Body of pancreas (tissue), 4 donors: ENCODE measurements around the gene NACC2. TPM values are rescaled to one million over a fixed set of nuclear protein-coding genes. Genes with fewer than 3 reads are reported as not detected.

Experiments used
- ATAC-seq: fragments of 150-250 bp; one replicate; pipeline ENCODE4 v1.9.1; 2016
- DNase-seq, 4 donors: peaks; one replicate each; pipeline ENCODE4 v3.0.0-alpha.2; 2019
- H3K27ac ChIP-seq, 4 donors: fragments of 200-600 bp; sonication (generic); 1 replicate in 3 of 4; 2 replicates in 1 of 4; pipeline versions ENCODE4 v1.5.1 to v1.6.1; 2016 to 2019; ENCODE audit warnings: mild to moderate bottlenecking in 1 of 4, mixed read lengths in 1 of 4, moderate library complexity in 1 of 4
- H3K27me3 ChIP-seq, 2 donors: fragments of 200-600 bp; sonication (generic); one replicate each; pipeline ENCODE4 v1.6.0; 2016; ENCODE audit warnings: mild to moderate bottlenecking in 1 of 2
- H3K36me3 ChIP-seq, 2 donors: fragments of 200-600 bp; sonication (generic); replicated peaks in 1 of 2; 2 replicates each; pipeline ENCODE4 v1.5.1; 2016; ENCODE audit warnings: low read depth in 2 of 2; ENCODE audit not compliant: insufficient read depth in 1 of 2
- H3K4me1 ChIP-seq: fragments of 200-600 bp; sonication (generic); one replicate; pipeline ENCODE4 v1.6.0; 2016
- H3K4me3 ChIP-seq, 2 donors: fragments of 200-600 bp; sonication (generic); 1 replicate in 1 of 2; 2 replicates in 1 of 2; pipeline ENCODE4 v1.5.1; 2016 to 2019
- H3K9me3 ChIP-seq, 3 donors: fragments of 200-600 bp; sonication (generic); 1 replicate in 2 of 3; 2 replicates in 1 of 3; pipeline ENCODE4 v1.5.1; 2016
- POLR2A ChIP-seq, 3 donors: fragments of 450-650 bp; IDR thresholded peaks; one replicate each; pipeline ENCODE4 v1.6.1; 2016; ENCODE audit warnings: antibody characterized with exemption in 3 of 3, mild to moderate bottlenecking in 2 of 3
- WGBS, 2 donors: methylation state at CpG; one replicate each; pipeline ENCODE4 v1.1.5; 2017; 5-methylcytosine and 5-hydroxymethylcytosine counted together
- intact Hi-C: fragments of 100-400 bp; cut with DNase I; formaldehyde crosslinking; loops from one replicate; pipeline ENCODE4 v1.15.1; 2023
- total RNA-seq, 2 donors: library from RNA; depleted of rRNA; stranded (reverse); fragments of >200 nt; gene quantifications; one replicate each; pipeline ENCODE4 v1.1.0, GENCODE V29; 2016
- TF ChIP-seq, protein P1 (sequence below), 7 experiments: fragments of 450-650 bp in 4 of 7; fragments of 200-600 bp in 3 of 7; sonication (generic) in 3 of 7; IDR thresholded peaks; one replicate each; pipeline ENCODE4 v1.5.1; 2016 to 2019; ENCODE audit warnings: antibody characterized with exemption in 7 of 7

The NACC2 gene
- total RNA-seq, 2 donors from 2014 or later = 16.6 to 21.1 TPM

DNA sequence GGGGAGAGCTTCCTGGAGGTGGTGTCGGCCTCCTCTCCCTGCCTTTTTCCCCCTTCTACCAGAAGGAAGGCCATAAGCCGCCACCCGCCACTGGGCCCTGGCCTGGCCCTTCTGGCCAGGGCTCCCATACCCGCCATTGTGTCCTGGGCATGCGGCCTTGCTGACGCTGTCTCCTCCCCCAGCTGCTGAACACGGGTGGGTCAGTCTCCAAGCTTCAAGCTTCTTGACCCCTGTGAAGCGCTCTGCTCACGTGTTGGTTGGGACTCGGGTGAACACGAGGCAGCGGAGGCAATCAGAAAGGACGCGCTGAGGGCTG lies 109.7 kb downstream of the NACC2 start:
- WGBS, 2 donors = 90% methylated on average over 12 to 14 of the region's 14 CpGs
- intact Hi-C loops = no loop called here
- Histone ChIP-seq H3K4me3 (no peak overlapping the region), H3K36me3 (no peaks in the 10 kb centered on the region), H3K27me3 (no peaks in the 10 kb centered on the region), H3K27ac (no peak overlapping the region), H3K4me1 (peaks cover 12% of the 10 kb centered on the region), H3K9me3 (no peaks in the 10 kb centered on the region)
- DNase-seq (no peak), ATAC-seq (no peak)
- no peak for TF ChIP-seq POLR2A (IDR thresholded peaks at IDR 0.05)
- TF ChIP-seq, protein P1, sequence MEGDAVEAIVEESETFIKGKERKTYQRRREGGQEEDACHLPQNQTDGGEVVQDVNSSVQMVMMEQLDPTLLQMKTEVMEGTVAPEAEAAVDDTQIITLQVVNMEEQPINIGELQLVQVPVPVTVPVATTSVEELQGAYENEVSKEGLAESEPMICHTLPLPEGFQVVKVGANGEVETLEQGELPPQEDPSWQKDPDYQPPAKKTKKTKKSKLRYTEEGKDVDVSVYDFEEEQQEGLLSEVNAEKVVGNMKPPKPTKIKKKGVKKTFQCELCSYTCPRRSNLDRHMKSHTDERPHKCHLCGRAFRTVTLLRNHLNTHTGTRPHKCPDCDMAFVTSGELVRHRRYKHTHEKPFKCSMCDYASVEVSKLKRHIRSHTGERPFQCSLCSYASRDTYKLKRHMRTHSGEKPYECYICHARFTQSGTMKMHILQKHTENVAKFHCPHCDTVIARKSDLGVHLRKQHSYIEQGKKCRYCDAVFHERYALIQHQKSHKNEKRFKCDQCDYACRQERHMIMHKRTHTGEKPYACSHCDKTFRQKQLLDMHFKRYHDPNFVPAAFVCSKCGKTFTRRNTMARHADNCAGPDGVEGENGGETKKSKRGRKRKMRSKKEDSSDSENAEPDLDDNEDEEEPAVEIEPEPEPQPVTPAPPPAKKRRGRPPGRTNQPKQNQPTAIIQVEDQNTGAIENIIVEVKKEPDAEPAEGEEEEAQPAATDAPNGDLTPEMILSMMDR (IDR thresholded peaks at IDR 0.05) = no peak

DNA sequence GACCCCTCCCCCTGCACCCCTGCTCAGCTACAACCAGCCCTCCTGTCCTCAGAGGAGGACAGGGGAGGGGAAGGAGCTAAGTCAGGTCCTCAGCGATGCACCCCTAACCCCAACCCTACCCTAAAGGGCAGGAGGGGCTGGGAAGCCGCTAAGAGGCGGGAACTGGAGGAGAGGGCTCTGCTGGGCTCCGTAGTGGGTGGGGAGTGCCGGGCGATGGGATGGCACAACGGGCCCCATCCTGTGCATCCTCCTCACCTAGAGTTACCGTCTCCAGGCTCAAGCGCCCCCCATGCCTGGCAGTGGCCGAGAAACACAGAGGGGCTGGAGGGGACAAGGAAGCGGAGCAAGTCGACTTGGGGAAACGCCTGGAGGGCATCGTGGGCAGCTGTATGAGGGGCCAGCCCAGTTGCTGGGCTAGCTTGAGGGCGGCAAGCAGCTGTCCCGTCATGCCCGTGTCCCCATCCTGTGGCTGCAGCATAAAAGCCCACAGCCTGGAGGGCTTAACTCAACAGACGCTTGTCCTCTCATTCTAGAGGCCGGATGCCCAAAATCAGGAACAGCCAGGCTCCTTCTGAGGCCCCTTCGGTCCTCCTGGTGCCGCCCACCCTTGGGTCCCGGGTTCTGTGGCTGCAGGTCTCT lies 110.9 kb downstream of the NACC2 start:
- 40 to 57% methylated on average over 16 to 21 of the region's 22 CpGs for WGBS, 2 donors
- no peaks in the 10 kb centered on the region for H3K27me3 ChIP-seq
- intact Hi-C loops = no loop called here
- no peaks in the 10 kb centered on the region for H3K9me3 ChIP-seq
- no peak overlapping the region for H3K27ac ChIP-seq
- TF ChIP-seq, protein P1 (IDR thresholded peaks at IDR 0.05) = no peak
- TF ChIP-seq POLR2A (IDR thresholded peaks at IDR 0.05) = no peak
- H3K4me3 ChIP-seq = no peak overlapping the region
- DNase-seq (no peak), ATAC-seq (no peak)
- H3K36me3 ChIP-seq = no peaks in the 10 kb centered on the region
- no peaks in the 10 kb centered on the region for H3K4me1 ChIP-seq

DNA sequence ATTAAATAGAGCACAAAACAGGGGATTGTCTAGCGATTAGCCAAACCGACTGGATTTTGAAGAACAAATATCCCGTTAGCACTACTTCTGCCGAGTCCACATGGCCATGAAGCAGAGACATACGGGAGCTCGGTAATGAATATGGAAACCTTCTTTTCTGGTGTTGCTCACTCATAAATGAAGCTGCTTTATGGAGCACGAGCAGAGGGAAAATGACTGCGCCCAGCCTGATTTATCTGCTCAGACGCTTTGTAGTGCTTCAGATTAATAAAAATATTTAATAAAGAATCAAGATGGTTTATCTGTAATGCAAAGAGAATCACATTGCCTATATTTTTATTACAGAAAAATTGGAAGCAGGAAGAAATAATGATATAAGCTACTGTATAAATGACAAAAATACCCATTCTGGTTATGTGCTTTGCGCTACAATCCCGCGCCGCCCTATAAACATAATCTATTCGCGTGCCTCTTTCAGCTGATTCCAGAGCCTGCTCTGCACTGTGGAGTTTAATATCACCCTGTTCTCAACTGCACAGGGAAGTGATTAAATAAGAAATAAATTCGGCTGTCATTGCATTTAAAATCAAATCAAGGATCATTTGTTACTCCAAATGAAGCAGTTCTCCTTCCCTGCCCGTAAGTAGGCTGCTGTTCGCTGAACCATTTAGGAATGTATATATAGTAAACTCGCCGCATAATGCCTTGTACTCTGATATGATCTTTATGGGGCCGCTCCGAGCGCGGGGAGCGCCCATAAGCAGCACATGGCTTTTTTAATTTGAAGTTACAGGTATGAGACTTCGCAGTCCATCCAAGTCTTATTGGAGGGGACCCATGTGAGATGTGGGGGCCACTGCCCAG lies 111.6 kb downstream of the NACC2 start:
- Histone ChIP-seq H3K36me3 (no peaks in the 10 kb centered on the region), H3K27me3 (no peaks in the 10 kb centered on the region), H3K4me3 (no peak overlapping the region), H3K9me3 (no peaks in the 10 kb centered on the region), H3K27ac (no peak overlapping the region), H3K4me1 (no peaks in the 10 kb centered on the region)
- 61% methylated on average over 26 of the region's 26 CpGs for WGBS, 2 donors
- no peak for TF ChIP-seq POLR2A (IDR thresholded peaks at IDR 0.05)
- ATAC-seq (no peak), DNase-seq (no peak)
- intact Hi-C loops = no loop called here

DNA sequence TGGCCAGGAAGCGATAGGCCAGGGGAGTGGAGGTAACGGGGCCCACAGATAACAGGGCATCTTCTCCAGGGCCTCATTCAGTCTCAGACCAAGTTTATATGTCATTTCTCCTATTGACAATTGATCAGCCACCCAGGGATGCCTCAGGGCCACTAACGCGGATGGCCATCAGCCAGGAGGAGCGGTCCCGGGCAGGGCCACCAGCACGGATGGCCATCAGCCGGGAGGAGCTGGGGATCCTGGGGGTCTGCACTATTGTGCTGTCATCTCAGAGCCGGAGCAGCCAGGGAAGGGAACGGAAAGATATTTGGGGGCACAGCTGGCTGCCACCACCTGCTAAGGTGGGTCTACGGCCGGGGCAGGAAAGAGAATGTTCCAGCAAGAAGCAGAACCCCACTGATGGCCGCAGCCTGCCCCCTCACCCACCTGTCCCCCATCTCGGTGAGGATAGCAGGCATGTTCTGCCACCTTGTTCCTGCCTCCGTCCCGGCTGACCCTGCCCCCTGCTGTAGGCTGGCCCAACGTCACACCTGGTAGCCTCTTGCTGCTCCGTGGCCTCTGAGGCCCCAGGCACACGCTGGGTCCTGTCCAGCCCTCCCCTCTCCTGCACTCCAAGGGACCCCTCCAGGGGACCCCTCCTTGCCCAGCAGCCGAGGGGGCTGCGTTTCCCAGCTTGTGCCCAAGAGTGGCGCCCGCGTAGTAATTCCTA lies 112.4 kb downstream of the NACC2 start:
- H3K4me3 ChIP-seq = no peak overlapping the region
- no peak for DNase-seq

More for the DNA sequence above, 112.4 kb downstream of the NACC2 start:
- WGBS, 2 donors = 62 to 76% methylated on average over 12 to 19 of the region's 24 CpGs
- TF ChIP-seq, protein P1 (IDR thresholded peaks at IDR 0.05) = no peak
- TF ChIP-seq POLR2A (IDR thresholded peaks at IDR 0.05) = no peak
- ATAC-seq = no peak
- H3K9me3 ChIP-seq = no peaks in the 10 kb centered on the region
- no peaks in the 10 kb centered on the region for H3K27me3 ChIP-seq
- no peak overlapping the region for H3K27ac ChIP-seq
- no peaks in the 10 kb centered on the region for H3K4me1 ChIP-seq
- no peaks in the 10 kb centered on the region for H3K36me3 ChIP-seq
- intact Hi-C loops = no loop called here
